ENCODE measurements around the gene SNAP47.
A peak's percentile ranks its signal among the peaks of the same experiment; 100 is the strongest.

Gene SNAP47

DNA sequence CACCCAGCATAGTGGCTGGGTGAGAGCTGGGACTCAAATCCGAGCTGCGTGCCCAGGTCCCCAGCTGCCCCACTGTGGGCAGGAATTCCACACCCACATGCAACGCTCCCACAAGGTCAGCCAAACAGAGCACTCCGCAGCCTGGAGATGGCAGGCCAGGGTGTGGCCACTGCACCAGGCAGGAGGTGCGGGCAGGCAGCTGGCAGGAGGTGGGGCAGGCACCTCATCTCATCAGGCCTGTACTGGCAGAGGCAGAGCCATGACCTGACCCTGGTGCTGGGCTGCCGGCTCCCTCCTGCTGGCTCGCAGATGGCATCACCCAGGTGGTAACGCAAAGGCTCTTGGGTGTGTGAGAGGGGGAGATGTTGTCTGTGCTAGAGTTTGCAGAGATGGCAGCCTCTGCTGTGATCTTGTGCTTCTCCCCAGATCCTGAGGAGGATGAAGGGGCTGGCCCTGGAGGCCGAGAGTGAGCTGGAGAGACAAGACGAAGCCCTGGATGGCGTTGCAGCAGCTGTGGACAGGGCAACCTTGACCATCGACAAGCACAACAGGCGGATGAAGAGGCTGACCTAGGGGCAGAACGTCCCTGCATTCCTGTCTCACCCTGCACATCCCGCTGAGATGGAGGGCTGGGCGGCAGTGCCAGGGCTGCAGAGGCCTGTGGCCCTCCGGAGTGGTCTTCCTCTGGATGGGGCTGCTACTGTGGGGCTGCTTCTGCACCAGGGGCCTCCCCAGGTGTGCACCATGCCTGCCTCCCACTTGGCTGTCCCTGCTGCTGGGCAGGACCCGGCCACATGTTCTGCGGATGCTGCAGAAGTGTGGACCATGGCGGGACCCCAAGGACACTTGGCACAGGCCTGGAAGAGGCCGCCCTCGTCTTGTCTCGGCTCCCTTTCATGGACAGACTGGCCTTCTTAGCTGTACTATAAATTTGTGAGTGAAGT is 45.1 kb downstream of the SNAP47 start:
- Histone ChIP-seq H3K9me3 (no peaks in the 10 kb centered on the region), H3K36me3 (peaks cover 64% of the 10 kb centered on the region)

DNA sequence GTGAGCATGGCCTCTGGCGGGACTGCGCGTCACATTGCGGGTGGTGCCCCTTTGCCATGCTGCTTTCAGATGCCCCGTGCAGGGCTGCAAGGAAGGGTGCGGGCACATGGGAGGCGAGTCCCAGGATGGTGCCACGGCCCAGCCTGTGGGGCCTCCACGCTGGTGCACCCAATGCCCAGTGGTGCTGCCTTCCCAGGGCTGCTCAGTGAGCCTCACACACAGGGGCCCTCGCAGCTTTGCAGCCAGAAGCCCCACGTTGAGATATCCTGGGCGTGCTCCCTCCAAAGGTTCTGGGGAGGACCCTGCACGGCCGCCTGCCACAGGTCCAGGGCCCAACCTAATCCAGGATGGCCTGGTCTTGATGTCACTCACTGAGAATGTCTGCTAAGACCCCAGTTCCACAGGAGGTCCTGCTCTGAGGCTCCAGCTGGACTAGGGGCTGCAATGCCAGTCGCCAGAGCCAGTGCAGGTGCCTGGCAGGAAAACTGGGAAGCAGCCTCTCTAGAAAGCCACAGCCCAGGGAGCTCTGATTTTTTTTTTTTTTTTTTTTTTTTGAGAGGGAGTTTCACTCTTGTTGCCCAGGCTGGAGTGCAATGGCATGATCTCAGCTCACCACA is 46.2 kb downstream of the SNAP47 start:
- Histone ChIP-seq H3K9ac (no peak overlapping the region), H3K4me1 (no peaks in the 10 kb centered on the region), H3K4me2 (no peak overlapping the region), H3K4me3 (no peak overlapping the region), H4K20me1 (peaks cover 55% of the 10 kb centered on the region), H3K36me3 (peaks cover 54% of the 10 kb centered on the region), H3K27me3 (peaks cover 5% of the 10 kb centered on the region), H3K9me3 (no peaks in the 10 kb centered on the region), H3K27ac (no peak overlapping the region)
- no peak for TF ChIP-seq Cebpa-rat (IDR thresholded peaks at IDR 0.05)

More for the DNA sequence above, 45.1 kb downstream of the SNAP47 start:
- no peaks in the 10 kb centered on the region for H3K27me3 ChIP-seq
- TF ChIP-seq Cebpa-rat (IDR thresholded peaks at IDR 0.05): no peak
- no peak overlapping the region for H3K4me2 ChIP-seq
- peaks cover 45% of the 10 kb centered on the region; the same call in 1 of the 2 replicates for H4K20me1 ChIP-seq
- no peaks in the 10 kb centered on the region for H3K4me1 ChIP-seq
- no peak overlapping the region for H3K4me3 ChIP-seq
- no peak overlapping the region for H3K9ac ChIP-seq
- H3K27ac ChIP-seq: no peak overlapping the region

DNA sequence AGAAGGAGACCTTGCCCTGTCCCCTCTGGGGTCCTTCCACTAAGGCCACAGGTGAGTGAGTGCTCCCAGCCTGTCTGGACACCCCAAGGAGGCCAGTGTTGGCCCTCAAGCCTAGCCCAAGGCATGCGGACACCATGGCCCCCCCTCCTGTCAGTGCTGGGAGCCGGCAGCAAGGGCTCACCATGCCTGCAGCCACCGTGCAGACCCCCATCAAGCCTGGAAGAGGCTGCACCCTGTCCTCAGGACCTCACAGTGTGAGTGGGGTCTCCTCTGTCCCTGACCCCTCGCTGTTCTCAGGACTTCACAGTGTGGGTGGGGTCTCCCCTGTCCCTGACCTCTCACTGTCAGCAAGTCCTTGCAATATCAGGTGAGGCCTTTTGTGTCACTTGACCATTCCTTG is 47.0 kb downstream of the SNAP47 start:
- Histone ChIP-seq H3K27me3 (peaks cover 13% of the 10 kb centered on the region), H3K36me3 (peaks cover 48% of the 10 kb centered on the region), H4K20me1 (peaks cover 61% of the 10 kb centered on the region), H3K4me2 (no peak overlapping the region), H3K27ac (no peak overlapping the region), H3K4me3 (no peak overlapping the region), H3K9me3 (no peaks in the 10 kb centered on the region), H3K9ac (no peak overlapping the region), H3K4me1 (peaks cover 6% of the 10 kb centered on the region)
- TF ChIP-seq Cebpa-rat (IDR thresholded peaks at IDR 0.05): no peak

DNA sequence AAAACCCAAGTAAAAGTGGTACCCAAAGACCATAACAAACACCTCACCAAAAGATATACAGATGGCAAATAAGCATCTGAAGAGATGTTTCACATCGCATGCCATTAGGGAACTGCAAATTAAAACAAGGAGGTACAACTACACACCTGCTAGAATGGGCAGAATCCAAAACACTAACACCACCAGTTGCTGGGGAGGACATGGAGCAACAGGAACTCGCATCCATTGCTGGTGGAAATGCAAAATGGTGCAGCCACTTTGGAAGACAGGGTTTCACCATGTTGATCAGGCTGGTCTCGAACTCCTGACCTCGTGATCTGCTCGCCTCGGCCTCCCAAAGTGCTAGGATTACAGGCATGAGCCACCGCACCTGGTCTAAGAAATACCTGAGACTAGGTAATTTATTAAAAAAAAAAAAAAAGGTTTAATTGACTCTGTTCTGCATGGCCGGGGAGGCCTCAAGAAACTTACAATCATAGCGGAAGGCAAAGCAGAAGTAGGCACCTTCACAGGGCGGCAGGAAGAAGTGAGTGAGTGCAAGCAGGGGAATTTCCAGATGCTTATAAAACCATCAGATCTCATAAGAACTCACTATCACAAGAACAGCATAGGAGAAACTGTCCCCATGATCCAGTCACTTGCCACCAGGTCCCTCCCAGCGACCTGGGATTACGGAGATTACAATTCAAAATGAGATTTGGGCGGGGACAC is 50.0 kb downstream of the SNAP47 start:
- Histone ChIP-seq H3K36me3 (peaks cover 20% of the 10 kb centered on the region), H3K4me2 (no peak overlapping the region), H3K9me3 (no peaks in the 10 kb centered on the region), H3K9ac (no peak overlapping the region), H3K27me3 (peaks cover 19% of the 10 kb centered on the region), H3K4me1 (peaks cover 19% of the 10 kb centered on the region), H4K20me1 (peaks cover 42% of the 10 kb centered on the region), H3K4me3 (no peak overlapping the region), H3K27ac (no peak overlapping the region)
- TF ChIP-seq Cebpa-rat (IDR thresholded peaks at IDR 0.05): no peak

DNA sequence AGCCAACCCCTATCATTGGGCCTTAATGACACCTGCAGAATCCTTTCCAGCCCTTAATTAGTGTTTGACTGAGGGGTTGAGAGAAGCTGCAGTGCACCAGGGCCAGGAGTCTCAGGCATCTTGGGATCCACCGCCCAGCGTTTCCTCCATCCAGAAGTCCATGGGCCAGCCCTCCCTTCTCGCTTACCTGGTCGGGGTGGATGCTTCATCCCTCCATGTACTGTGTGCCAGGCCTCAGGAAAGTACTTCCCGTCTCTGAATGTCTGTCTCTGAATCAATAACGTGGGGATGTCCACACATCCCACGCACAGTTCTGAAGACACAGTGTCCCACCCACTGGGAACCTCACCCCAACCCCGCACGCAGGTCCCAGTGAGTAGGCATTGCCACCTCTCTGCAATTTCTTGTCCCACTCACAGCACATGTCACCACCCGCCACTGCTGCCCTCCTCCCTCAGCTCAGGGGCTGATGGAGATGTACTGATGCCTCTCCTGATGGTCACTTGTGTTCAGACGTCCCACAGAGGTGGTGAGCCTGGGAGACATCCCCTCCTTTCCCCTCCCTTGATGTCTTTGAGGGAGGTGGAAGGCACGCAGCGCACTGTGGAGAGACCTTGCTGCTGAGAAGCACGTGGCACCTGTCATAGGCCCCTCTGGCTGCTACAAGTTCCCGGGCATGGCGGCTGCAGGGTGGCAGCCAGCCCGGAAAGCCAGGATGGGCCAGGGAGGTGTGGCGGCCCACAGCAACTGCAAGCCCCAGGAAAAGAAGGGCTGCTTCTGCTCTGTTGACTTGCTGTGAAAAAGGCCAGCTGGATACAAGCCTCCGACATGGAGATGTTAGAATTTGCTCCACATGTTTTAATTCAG is 50.8 kb downstream of the SNAP47 start:
- peaks cover 12% of the 10 kb centered on the region for H3K36me3 ChIP-seq
- H3K27ac ChIP-seq: no peak overlapping the region
- no peaks in the 10 kb centered on the region for H3K9me3 ChIP-seq
- H3K4me3 ChIP-seq: no peak overlapping the region
- no peak overlapping the region for H3K9ac ChIP-seq
- H4K20me1 ChIP-seq: peaks cover 35% of the 10 kb centered on the region
- peaks cover 19% of the 10 kb centered on the region for H3K4me1 ChIP-seq
- H3K27me3 ChIP-seq: peaks cover 19% of the 10 kb centered on the region
- TF ChIP-seq Cebpa-rat (IDR thresholded peaks at IDR 0.05): no peak
- no peak overlapping the region for H3K4me2 ChIP-seq

DNA sequence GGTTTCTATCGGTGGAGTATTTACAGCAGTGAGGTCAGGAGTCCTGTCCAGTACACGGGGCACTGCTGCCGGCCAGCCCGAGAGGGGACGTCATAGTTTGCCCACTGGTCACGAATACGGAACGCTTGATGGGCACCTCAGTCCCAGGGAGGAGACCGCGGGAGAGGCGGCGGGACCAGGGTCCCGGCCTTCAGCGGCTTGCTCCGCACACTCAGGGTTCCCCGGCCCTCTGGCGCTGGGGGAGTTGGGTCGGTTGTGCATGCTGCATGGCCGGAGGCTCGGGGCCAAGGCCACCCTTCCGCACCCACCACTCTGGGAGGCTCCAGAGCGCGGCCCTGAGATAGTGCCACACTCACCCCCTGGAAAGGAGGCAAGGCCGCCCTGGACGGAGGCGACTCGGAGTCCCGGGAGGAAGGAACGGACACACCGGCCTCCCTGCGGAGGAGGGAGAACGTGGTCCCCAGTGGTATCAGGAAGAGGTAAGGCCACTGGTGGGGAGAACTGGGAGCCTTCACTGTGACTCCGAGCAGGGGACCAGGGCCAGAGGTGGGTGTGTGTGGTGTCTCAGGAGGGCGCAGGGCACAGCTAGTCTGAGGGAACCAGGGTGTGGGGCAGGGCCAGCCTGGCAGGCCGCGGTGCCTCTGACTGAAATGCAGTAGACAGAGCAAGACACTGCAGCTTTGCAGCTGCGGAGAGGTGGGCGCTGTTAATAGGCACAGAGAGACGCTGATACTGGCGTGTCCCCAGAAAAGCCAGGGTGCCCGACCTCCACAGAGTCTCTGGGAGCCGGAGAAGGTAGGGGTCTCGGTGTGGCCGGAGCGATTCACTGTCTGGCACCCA is 51.7 kb downstream of the SNAP47 start:
- peaks cover 32% of the 10 kb centered on the region for H4K20me1 ChIP-seq
- TF ChIP-seq Cebpa-rat (IDR thresholded peaks at IDR 0.05): no peak
- H3K9me3 ChIP-seq: no peaks in the 10 kb centered on the region
- peaks cover 19% of the 10 kb centered on the region for H3K4me1 ChIP-seq
- peaks cover 19% of the 10 kb centered on the region for H3K27me3 ChIP-seq
- peak overlapping the region; percentile 62; the same call in 1 of the 2 replicates for H3K9ac ChIP-seq
- H3K4me3 ChIP-seq: peak overlapping the region; percentile 63
- peak overlapping the region; percentile 98 for H3K4me2 ChIP-seq
- H3K36me3 ChIP-seq: peaks cover 6% of the 10 kb centered on the region; the same call in 1 of the 2 replicates
- no peak overlapping the region for H3K27ac ChIP-seq

DNA sequence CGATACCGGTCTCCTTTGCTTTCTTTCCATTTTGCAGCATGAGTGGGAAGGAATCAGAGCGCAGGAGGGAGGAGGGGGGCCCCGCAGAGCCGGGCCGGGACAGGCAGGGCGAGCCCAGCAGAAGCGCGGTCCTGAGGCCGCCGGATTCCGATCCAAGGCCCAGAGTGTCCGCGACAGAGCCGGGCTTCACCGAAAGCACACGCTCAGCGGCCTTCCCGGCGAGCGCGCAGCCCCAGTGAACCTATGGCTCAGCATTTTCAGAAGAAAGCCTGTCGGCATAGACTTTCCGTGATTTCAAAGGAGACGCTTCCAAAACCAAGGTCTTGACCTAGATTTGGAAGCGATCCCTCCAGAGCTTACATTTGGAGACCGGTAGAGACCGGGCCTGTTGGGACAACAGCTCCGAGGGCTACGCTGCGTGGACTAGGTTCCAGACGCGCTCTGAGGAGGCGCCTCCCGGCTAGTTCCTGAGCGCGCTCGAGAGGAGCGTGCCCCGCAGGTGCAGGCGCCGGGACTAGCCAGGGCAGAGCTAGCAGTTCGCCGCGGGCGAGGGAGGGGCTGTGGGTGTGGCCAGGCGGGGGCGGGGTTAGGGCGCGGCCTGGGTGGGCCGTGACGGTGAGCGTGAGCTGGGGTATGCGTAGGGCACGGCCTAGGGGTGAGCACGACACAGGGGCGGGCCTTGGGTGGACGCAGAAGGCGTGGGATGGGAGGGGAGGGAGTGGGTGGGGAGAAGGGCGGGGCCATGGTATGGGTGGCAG is 52.5 kb downstream of the SNAP47 start:
- Histone ChIP-seq H3K36me3 (no peaks in the 10 kb centered on the region), H3K9me3 (no peaks in the 10 kb centered on the region), H4K20me1 (peaks cover 32% of the 10 kb centered on the region), H3K27ac (no peak overlapping the region), H3K9ac (peak overlapping the region; percentile 62; the same call in 1 of the 2 replicates), H3K4me3 (peak overlapping the region; percentile 63), H3K27me3 (peaks cover 19% of the 10 kb centered on the region), H3K4me1 (peaks cover 19% of the 10 kb centered on the region), H3K4me2 (peak overlapping the region; percentile 98)
- TF ChIP-seq Cebpa-rat (IDR thresholded peaks at IDR 0.05): no peak

All from BLaER1 (cell line).